Astrocyte of the spinal cord (primary cell): ENCODE measurements around the gene PROM2.

Experiments
- DNase-seq: peaks from one replicate; pipeline ENCODE4 v3.0.0; 2011; ENCODE audit warnings: low read depth, low spot score
- H3K4me3 ChIP-seq: 2 replicates; pipeline ENCODE4 v1.5.1; 2011; ENCODE audit warnings: low read depth, mild to moderate bottlenecking, low read length, moderate library complexity
- CTCF ChIP-seq: IDR thresholded peaks from 2 replicates; pipeline ENCODE4 v1.5.1; 2012; ENCODE audit warnings: low read depth, mild to moderate bottlenecking, low read length, inconsistent platforms
- in situ Hi-C: cut with HindIII; loops from 2 replicates; pipeline ENCODE4 v1.10.0; 2017; ENCODE audit warnings: low sequenced_read_pairs

PROM2 gene

GRCh38 chr2:95310216-95310615 is 36.0 kb downstream of the PROM2 start:
- no peak for TF ChIP-seq CTCF
- no peak overlapping the region for H3K4me3 ChIP-seq
- in situ Hi-C loops, result no loop called here
- no peak for DNase-seq

- no peak for DNase-seq
- in situ Hi-C loops, result no loop called here
- TF ChIP-seq CTCF, result no peak
- no peak overlapping the region for H3K4me3 ChIP-seq
These were observed 36.4 kb downstream of the PROM2 start for GRCh38 chr2:95310651-95311050.

- H3K4me3 ChIP-seq, result no peak overlapping the region
- DNase-seq, result no peak
- in situ Hi-C loops, result no loop called here
- no peak for TF ChIP-seq CTCF
These were observed 37.7 kb downstream of the PROM2 start for GRCh38 chr2:95311815-95312542.

GRCh38 chr2:95312543-95313201 is 38.4 kb downstream of the PROM2 start:
- DNase-seq, result no peak
- in situ Hi-C loops, result no loop called here
- TF ChIP-seq CTCF, result no peak
- H3K4me3 ChIP-seq, result no peak overlapping the region

- in situ Hi-C loops, result no loop called here
These were observed 39.3 kb downstream of the PROM2 start for GRCh38 chr2:95313296-95314131.

More at GRCh38 chr2:95313296-95314131, 39.3 kb downstream of the PROM2 start:
- no peak for DNase-seq
- no peak overlapping the region for H3K4me3 ChIP-seq
- TF ChIP-seq CTCF, result no peak
